Stimulated activated CD4-positive, alpha-beta T cell treated with anti-CD3 and anti-CD28 coated beads, Interleukin-4, amount 100 ng/mL, for 4 hours (primary cell): Measurements from ENCODE around the gene RPS6KC1.
"Not testable (repeated sequence)": the region's sequence is repeated elsewhere in the genome, so short reads cannot be mapped to it uniquely, and the experiment has no call there.

Experiments
- DNase-seq, 2 experiments: peaks; one replicate each; pipeline ENCODE4 v3.0.0-alpha.2; 2020

Gene RPS6KC1

GRCh38 chr1:213051127-213051880 lies at the start of gene RPS6KC1:
TSS of gene RPS6KC1 (plus strand) at chr1:213051241. CDS start at chr1:213051405, 164 bp downstream.
- DNase-seq = peak; percentile 80 to 82

- no peak for DNase-seq
Observed at GRCh38 chr1:213003256-213003655, 47.8 kb upstream of the RPS6KC1 start.

- no peak for DNase-seq
Observed at GRCh38 chr1:213008564-213008963, 42.5 kb upstream of the RPS6KC1 start.

- no peak for DNase-seq
Observed at GRCh38 chr1:213014642-213015041, 36.4 kb upstream of the RPS6KC1 start.

GRCh38 chr1:213015099-213016050 lies 35.7 kb upstream of the RPS6KC1 start, which contains the start of gene ANGEL2:
TSS of gene ANGEL2 (minus strand) at chr1:213015867. CDS start at chr1:213015671, 196 bp downstream.
- DNase-seq = peak; percentile 92 to 96

- DNase-seq = no peak
Observed at GRCh38 chr1:213017447-213018273, 33.4 kb upstream of the RPS6KC1 start.

- DNase-seq = no peak
Observed at GRCh38 chr1:213019450-213019849, 31.6 kb upstream of the RPS6KC1 start.

- DNase-seq = no peak
Observed at GRCh38 chr1:213020016-213020415, 31.0 kb upstream of the RPS6KC1 start.

GRCh38 chr1:213027024-213027423 lies 24.0 kb upstream of the RPS6KC1 start:
- not testable (repeated sequence) for DNase-seq

- no peak for DNase-seq
Observed at GRCh38 chr1:213032651-213033050, 18.4 kb upstream of the RPS6KC1 start.

- DNase-seq = no peak
Observed at GRCh38 chr1:213034713-213035112, 16.3 kb upstream of the RPS6KC1 start.

GRCh38 chr1:213035573-213035972 lies 15.5 kb upstream of the RPS6KC1 start:
- DNase-seq = no peak

- no peak for DNase-seq
Observed at GRCh38 chr1:213041443-213041842, 9.6 kb upstream of the RPS6KC1 start.

- not testable (repeated sequence) for DNase-seq
Observed at GRCh38 chr1:213045321-213046226, 5.5 kb upstream of the RPS6KC1 start.

GRCh38 chr1:213049232-213049631 lies 1.8 kb upstream of the RPS6KC1 start:
- no peak for DNase-seq

- no peak for DNase-seq
Observed at GRCh38 chr1:213050745-213051126, 305 bp upstream of the RPS6KC1 start.

GRCh38 chr1:213051881-213052202 lies 801 bp downstream of the RPS6KC1 start:
- no peak for DNase-seq

GRCh38 chr1:213053455-213053854 lies 2.4 kb downstream of the RPS6KC1 start:
- DNase-seq = no peak

- DNase-seq = no peak
Observed at GRCh38 chr1:213054142-213054541, 3.1 kb downstream of the RPS6KC1 start.

- no peak for DNase-seq
Observed at GRCh38 chr1:213054733-213055591, 3.9 kb downstream of the RPS6KC1 start.

GRCh38 chr1:213055767-213056166 lies 4.7 kb downstream of the RPS6KC1 start:
- DNase-seq = no peak
